ENCODE results near the gene CMTM1. TPM values are rescaled to one million over a fixed set of nuclear protein-coding genes. Genes with fewer than 3 reads are reported as not detected.

CMTM1 gene
- polyA plus RNA-seq, 1 donor from 2014 or later = 1.6 TPM

GRCh38 chr16:66539623-66540469 is 26.4 kb upstream of the CMTM1 start:
- no peaks in the 10 kb centered on the region for H3K9me3 ChIP-seq (ENCODE audit: low read length)
- H2AFZ ChIP-seq (ENCODE audit: low read depth, low read length) = no peak overlapping the region
- H3K9ac ChIP-seq (ENCODE audit: low read length) = no peak overlapping the region
- H3K27ac ChIP-seq (ENCODE audit: low read length) = no peak overlapping the region
- H3K4me2 ChIP-seq (ENCODE audit: low read length) = no peak overlapping the region
- no peak for TF ChIP-seq EZH2 (IDR thresholded peaks at IDR 0.05; ENCODE audit: borderline replicate concordance, insufficient read depth, low read length, poor library complexity, severe bottlenecking)
- no peak overlapping the region for H3K4me3 ChIP-seq (ENCODE audit: low read length)
- H3F3A ChIP-seq (ENCODE audit: insufficient read depth, low read length, poor library complexity, severe bottlenecking) = no peaks in the 10 kb centered on the region
- no peaks in the 10 kb centered on the region for H3K27me3 ChIP-seq (ENCODE audit: insufficient read depth, low read depth, low read length)
- no peaks in the 10 kb centered on the region for H3K36me3 ChIP-seq (ENCODE audit: insufficient read depth, low read length)
- no peaks in the 10 kb centered on the region for H4K20me1 ChIP-seq (ENCODE audit: insufficient read depth)
- no peaks in the 10 kb centered on the region for H3K79me2 ChIP-seq (replicated peaks; ENCODE audit: insufficient read depth, low read length)
- H3K9me2 ChIP-seq (ENCODE audit: insufficient read depth, low read length) = no peaks in the 10 kb centered on the region

GRCh38 chr16:66541388-66542355 is 24.6 kb upstream of the CMTM1 start:
- no peak overlapping the region for H3K4me2 ChIP-seq (ENCODE audit: low read length)
- no peaks in the 10 kb centered on the region for H3K36me3 ChIP-seq (ENCODE audit: insufficient read depth, low read length)
- H3K4me3 ChIP-seq (ENCODE audit: low read length) = no peak overlapping the region
- no peaks in the 10 kb centered on the region for H3K79me2 ChIP-seq (replicated peaks; ENCODE audit: insufficient read depth, low read length)
- no peak overlapping the region for H2AFZ ChIP-seq (ENCODE audit: low read depth, low read length)
- H3K9me2 ChIP-seq (ENCODE audit: insufficient read depth, low read length) = no peaks in the 10 kb centered on the region
- TF ChIP-seq SMC3 (conservative IDR thresholded peaks at IDR 0.05; ENCODE audit: poor library complexity) = no peak
- no peak for TF ChIP-seq EP300 (conservative IDR thresholded peaks at IDR 0.05; ENCODE audit: poor library complexity, severe bottlenecking)
- TF ChIP-seq RAD21 (conservative IDR thresholded peaks at IDR 0.05) = no peak
- TF ChIP-seq TAF1 (IDR thresholded peaks at IDR 0.05; ENCODE audit: low read depth) = no peak
- TF ChIP-seq REST (IDR thresholded peaks at IDR 0.05; ENCODE audit: borderline replicate concordance) = no peak
- TF ChIP-seq POLR2AphosphoS5 (IDR thresholded peaks at IDR 0.05) = no peak
- no peak for TF ChIP-seq MXI1 (conservative IDR thresholded peaks at IDR 0.05; ENCODE audit: poor library complexity, severe bottlenecking)
- TF ChIP-seq CTCF (IDR thresholded peaks at IDR 0.05; ENCODE audit: poor library complexity, severe bottlenecking) = no peak
- TF ChIP-seq EZH2 (IDR thresholded peaks at IDR 0.05; ENCODE audit: borderline replicate concordance, insufficient read depth, low read length, poor library complexity, severe bottlenecking) = no peak
- no peak overlapping the region for H3K9ac ChIP-seq (ENCODE audit: low read length)
- H3K27me3 ChIP-seq (ENCODE audit: insufficient read depth, low read depth, low read length) = no peaks in the 10 kb centered on the region
- no peak overlapping the region for H3K27ac ChIP-seq (ENCODE audit: low read length)
- no peaks in the 10 kb centered on the region for H3F3A ChIP-seq (ENCODE audit: insufficient read depth, low read length, poor library complexity, severe bottlenecking)
- no peaks in the 10 kb centered on the region for H4K20me1 ChIP-seq (ENCODE audit: insufficient read depth)
- H3K9me3 ChIP-seq (ENCODE audit: low read length) = no peaks in the 10 kb centered on the region
